NT2/D1 (cell line): Measurements from ENCODE around the gene ZNF467.

Experiments
- SUZ12 ChIP-seq: IDR thresholded peaks from 2 replicates; pipeline ENCODE4 v1.6.1; 2011; ENCODE audit not compliant: insufficient read length, insufficient read depth; ENCODE audit errors: extremely low read depth
- YY1 ChIP-seq: IDR thresholded peaks from 2 replicates; pipeline ENCODE4 v1.6.1; 2011; ENCODE audit not compliant: insufficient read length, insufficient read depth

GRCh38 chr7:149795126-149795525, 21.7 kb upstream of the ZNF467 start:
- TF ChIP-seq YY1 = no peak
- TF ChIP-seq SUZ12 = no peak
